Neural cell (in vitro differentiated cells): ENCODE measurements around the gene CLDN6. TPM values are rescaled to one million over a fixed set of nuclear protein-coding genes. Genes with fewer than 3 reads are reported as not detected.

Experiments used
- H2AFZ ChIP-seq: fragments of 200-600, 300-800 bp; sonication (generic), shearing (Covaris generic); 2 replicates; pipeline ENCODE4 v1.6.0; 2014; ENCODE audit warnings: low read depth, mild to moderate bottlenecking, antibody characterized with exemption, low read length, moderate library complexity
- H3F3A ChIP-seq: fragments of 200-600 bp; shearing (Covaris generic); 2 replicates; pipeline ENCODE4 v1.6.1; 2016; ENCODE audit warnings: mild to moderate bottlenecking, moderate library complexity, mixed read lengths, antibody characterized with exemption, low read length; ENCODE audit not compliant: insufficient read depth, poor library complexity, severe bottlenecking
- H3K27ac ChIP-seq: fragments of 200-600, 300-800 bp; sonication (generic), shearing (Covaris generic); 2 replicates; pipeline ENCODE4 v1.5.1; 2014; ENCODE audit warnings: mild to moderate bottlenecking, low read length, moderate library complexity
- H3K27me3 ChIP-seq: fragments of 300-800, 200-600 bp; sonication (generic), shearing (Covaris generic); 2 replicates; pipeline ENCODE4 v1.6.0; 2014; ENCODE audit warnings: mild to moderate bottlenecking, low read depth, low read length, moderate library complexity; ENCODE audit not compliant: insufficient read depth
- H3K36me3 ChIP-seq: fragments of 300-800, 200-600 bp; sonication (generic), shearing (Covaris generic); 2 replicates; pipeline ENCODE4 v1.5.1; 2014; ENCODE audit warnings: mild to moderate bottlenecking, antibody characterized with exemption, low read length, moderate library complexity; ENCODE audit not compliant: insufficient read depth
- H3K4me2 ChIP-seq: fragments of 300-800, 200-600 bp; sonication (generic), shearing (Covaris generic); 2 replicates; pipeline ENCODE4 v1.6.0; 2014; ENCODE audit warnings: mild to moderate bottlenecking, low read length
- H3K4me3 ChIP-seq: fragments of 300-800, 200-600 bp; sonication (generic), shearing (Covaris generic); 2 replicates; pipeline ENCODE4 v1.5.1; 2014; ENCODE audit warnings: mild to moderate bottlenecking, low read length, moderate library complexity
- H3K79me2 ChIP-seq: fragments of 200-600 bp; shearing (Covaris generic); replicated peaks from 2 replicates; pipeline ENCODE4 v1.6.0; 2014; ENCODE audit warnings: mild to moderate bottlenecking, low read length, moderate library complexity; ENCODE audit not compliant: insufficient read depth
- H3K9ac ChIP-seq: fragments of 300-800, 200-600 bp; sonication (generic), shearing (Covaris generic); 2 replicates; pipeline ENCODE4 v1.6.1; 2016; ENCODE audit warnings: mild to moderate bottlenecking, low read length, mixed read lengths
- H3K9me2 ChIP-seq: fragments of 200-600 bp; shearing (Covaris generic); 2 replicates; pipeline ENCODE4 v1.6.1; 2016; ENCODE audit warnings: mild to moderate bottlenecking, low read length, mixed read lengths; ENCODE audit not compliant: insufficient read depth
- H3K9me3 ChIP-seq: fragments of 200-600, 300-800 bp; sonication (generic), shearing (Covaris generic); 2 replicates; pipeline ENCODE4 v1.6.1; 2016; ENCODE audit warnings: mild to moderate bottlenecking, mixed run types, low read length, moderate library complexity, mixed read lengths
- H4K20me1 ChIP-seq: fragments of 200-600 bp; shearing (Covaris generic); 2 replicates; pipeline ENCODE4 v1.6.1; 2016; ENCODE audit warnings: mild to moderate bottlenecking, mixed run types; ENCODE audit not compliant: insufficient read depth
- EP300 ChIP-seq: fragments of 450-650 bp; conservative IDR thresholded peaks from 2 replicates; pipeline ENCODE4 v1.6.1; 2014; ENCODE audit warnings: antibody characterized with exemption, mild to moderate bottlenecking, moderate library complexity; ENCODE audit not compliant: poor library complexity, severe bottlenecking
- EZH2 ChIP-seq: fragments of 200-600, 300-800 bp; shearing (Covaris generic), sonication (generic); IDR thresholded peaks from 2 replicates; pipeline ENCODE4 v1.6.1; 2014; ENCODE audit warnings: antibody characterized with exemption, low read length, borderline replicate concordance, mild to moderate bottlenecking; ENCODE audit not compliant: insufficient read depth, poor library complexity, severe bottlenecking
- MXI1 ChIP-seq: fragments of 450-650 bp; conservative IDR thresholded peaks from 2 replicates; pipeline ENCODE4 v1.6.1; 2014; ENCODE audit warnings: antibody characterized with exemption, mild to moderate bottlenecking; ENCODE audit not compliant: poor library complexity, severe bottlenecking
- POLR2AphosphoS5 ChIP-seq: IDR thresholded peaks from 2 replicates; pipeline ENCODE4 v1.6.1; 2012
- RAD21 ChIP-seq: fragments of 450-650 bp; conservative IDR thresholded peaks from 2 replicates; pipeline ENCODE4 v1.6.1; 2014; ENCODE audit warnings: antibody characterized with exemption, mild to moderate bottlenecking, moderate library complexity
- SMC3 ChIP-seq: fragments of 450-650 bp; conservative IDR thresholded peaks from 2 replicates; pipeline ENCODE4 v1.6.1; 2014; ENCODE audit warnings: antibody characterized with exemption, mild to moderate bottlenecking, moderate library complexity; ENCODE audit not compliant: poor library complexity
- TAF1 ChIP-seq: IDR thresholded peaks from 2 replicates; pipeline ENCODE4 v1.6.1; 2012; ENCODE audit warnings: low read depth
- polyA plus RNA-seq: library from polyadenylated mRNA; depleted of rRNA; stranded (reverse); fragments of >200 nt; gene quantifications from 2 replicates; pipeline ENCODE4 v1.2.3, GENCODE V29; 2014
- TF ChIP-seq, protein P1 (sequence below): IDR thresholded peaks from 2 replicates; pipeline ENCODE4 v1.6.1; 2012; ENCODE audit warnings: borderline replicate concordance
- TF ChIP-seq, protein P2 (sequence below): fragments of 450-650 bp; IDR thresholded peaks from 2 replicates; pipeline ENCODE4 v1.5.1; 2014; ENCODE audit warnings: antibody characterized with exemption, mild to moderate bottlenecking, moderate library complexity; ENCODE audit not compliant: poor library complexity, severe bottlenecking

CLDN6 gene
- polyA plus RNA-seq, 1 donor from 2014 or later = not detected

DNA sequence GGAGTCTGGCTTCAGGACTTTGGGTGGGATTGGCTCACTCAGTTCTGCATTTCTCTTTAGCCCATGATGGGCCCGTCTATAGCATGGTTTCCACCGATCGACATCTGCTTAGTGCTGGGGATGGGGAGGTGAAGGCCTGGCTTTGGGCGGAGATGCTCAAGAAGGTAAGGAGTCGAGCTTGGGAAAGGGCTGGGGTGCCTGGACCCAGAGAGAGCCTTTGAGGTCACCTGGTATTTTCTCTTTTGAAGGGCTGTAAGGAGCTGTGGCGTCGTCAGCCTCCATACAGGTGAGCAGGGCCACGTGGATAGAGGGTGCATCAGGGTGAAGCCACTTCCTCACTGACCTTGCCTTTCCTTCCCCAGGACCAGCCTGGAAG, 8.0 kb upstream of the CLDN6 start:
- no peaks in the 10 kb centered on the region for H3K79me2 ChIP-seq
- H3K9me3 ChIP-seq = no peaks in the 10 kb centered on the region
- peaks cover 7% of the 10 kb centered on the region for H3K27me3 ChIP-seq
- H3K27ac ChIP-seq = no peak overlapping the region
- H3K4me2 ChIP-seq = no peak overlapping the region
- H3K9me2 ChIP-seq = no peaks in the 10 kb centered on the region
- no peaks in the 10 kb centered on the region for H3F3A ChIP-seq
- H2AFZ ChIP-seq = no peak overlapping the region
- no peak overlapping the region for H3K4me3 ChIP-seq
- no peaks in the 10 kb centered on the region for H3K36me3 ChIP-seq
- H3K9ac ChIP-seq = no peak overlapping the region
- no peaks in the 10 kb centered on the region for H4K20me1 ChIP-seq
- TF ChIP-seq EZH2 (no peak), POLR2AphosphoS5 (no peak), RAD21 (no peak), MXI1 (no peak), EP300 (no peak), SMC3 (no peak), TAF1 (no peak)
- TF ChIP-seq, protein P1, sequence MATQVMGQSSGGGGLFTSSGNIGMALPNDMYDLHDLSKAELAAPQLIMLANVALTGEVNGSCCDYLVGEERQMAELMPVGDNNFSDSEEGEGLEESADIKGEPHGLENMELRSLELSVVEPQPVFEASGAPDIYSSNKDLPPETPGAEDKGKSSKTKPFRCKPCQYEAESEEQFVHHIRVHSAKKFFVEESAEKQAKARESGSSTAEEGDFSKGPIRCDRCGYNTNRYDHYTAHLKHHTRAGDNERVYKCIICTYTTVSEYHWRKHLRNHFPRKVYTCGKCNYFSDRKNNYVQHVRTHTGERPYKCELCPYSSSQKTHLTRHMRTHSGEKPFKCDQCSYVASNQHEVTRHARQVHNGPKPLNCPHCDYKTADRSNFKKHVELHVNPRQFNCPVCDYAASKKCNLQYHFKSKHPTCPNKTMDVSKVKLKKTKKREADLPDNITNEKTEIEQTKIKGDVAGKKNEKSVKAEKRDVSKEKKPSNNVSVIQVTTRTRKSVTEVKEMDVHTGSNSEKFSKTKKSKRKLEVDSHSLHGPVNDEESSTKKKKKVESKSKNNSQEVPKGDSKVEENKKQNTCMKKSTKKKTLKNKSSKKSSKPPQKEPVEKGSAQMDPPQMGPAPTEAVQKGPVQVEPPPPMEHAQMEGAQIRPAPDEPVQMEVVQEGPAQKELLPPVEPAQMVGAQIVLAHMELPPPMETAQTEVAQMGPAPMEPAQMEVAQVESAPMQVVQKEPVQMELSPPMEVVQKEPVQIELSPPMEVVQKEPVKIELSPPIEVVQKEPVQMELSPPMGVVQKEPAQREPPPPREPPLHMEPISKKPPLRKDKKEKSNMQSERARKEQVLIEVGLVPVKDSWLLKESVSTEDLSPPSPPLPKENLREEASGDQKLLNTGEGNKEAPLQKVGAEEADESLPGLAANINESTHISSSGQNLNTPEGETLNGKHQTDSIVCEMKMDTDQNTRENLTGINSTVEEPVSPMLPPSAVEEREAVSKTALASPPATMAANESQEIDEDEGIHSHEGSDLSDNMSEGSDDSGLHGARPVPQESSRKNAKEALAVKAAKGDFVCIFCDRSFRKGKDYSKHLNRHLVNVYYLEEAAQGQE = no peak
- TF ChIP-seq, protein P2, sequence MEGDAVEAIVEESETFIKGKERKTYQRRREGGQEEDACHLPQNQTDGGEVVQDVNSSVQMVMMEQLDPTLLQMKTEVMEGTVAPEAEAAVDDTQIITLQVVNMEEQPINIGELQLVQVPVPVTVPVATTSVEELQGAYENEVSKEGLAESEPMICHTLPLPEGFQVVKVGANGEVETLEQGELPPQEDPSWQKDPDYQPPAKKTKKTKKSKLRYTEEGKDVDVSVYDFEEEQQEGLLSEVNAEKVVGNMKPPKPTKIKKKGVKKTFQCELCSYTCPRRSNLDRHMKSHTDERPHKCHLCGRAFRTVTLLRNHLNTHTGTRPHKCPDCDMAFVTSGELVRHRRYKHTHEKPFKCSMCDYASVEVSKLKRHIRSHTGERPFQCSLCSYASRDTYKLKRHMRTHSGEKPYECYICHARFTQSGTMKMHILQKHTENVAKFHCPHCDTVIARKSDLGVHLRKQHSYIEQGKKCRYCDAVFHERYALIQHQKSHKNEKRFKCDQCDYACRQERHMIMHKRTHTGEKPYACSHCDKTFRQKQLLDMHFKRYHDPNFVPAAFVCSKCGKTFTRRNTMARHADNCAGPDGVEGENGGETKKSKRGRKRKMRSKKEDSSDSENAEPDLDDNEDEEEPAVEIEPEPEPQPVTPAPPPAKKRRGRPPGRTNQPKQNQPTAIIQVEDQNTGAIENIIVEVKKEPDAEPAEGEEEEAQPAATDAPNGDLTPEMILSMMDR = no peak

GRCh38 chr16:3025032-3026002, 7.3 kb upstream of the CLDN6 start:
- Histone ChIP-seq H3K36me3 (no peaks in the 10 kb centered on the region), H4K20me1 (no peaks in the 10 kb centered on the region), H3K27ac (no peak overlapping the region), H3K27me3 (peaks cover 13% of the 10 kb centered on the region), H3K9ac (no peak overlapping the region), H3K4me2 (no peak overlapping the region), H3K9me3 (no peaks in the 10 kb centered on the region), H3K9me2 (no peaks in the 10 kb centered on the region), H2AFZ (no peak overlapping the region), H3K4me3 (no peak overlapping the region), H3F3A (no peaks in the 10 kb centered on the region), H3K79me2 (no peaks in the 10 kb centered on the region)
- TF ChIP-seq EZH2 = no peak
- TF ChIP-seq, protein P2 = no peak
- no peak for TF ChIP-seq MXI1
- TF ChIP-seq, protein P1 = no peak
- TF ChIP-seq RAD21 = no peak
- TF ChIP-seq POLR2AphosphoS5 = no peak
- TF ChIP-seq TAF1 = no peak
- TF ChIP-seq SMC3 = no peak
- no peak for TF ChIP-seq EP300
